HFF-Myc (cell line): ENCODE measurements around the gene BTRC.
"Not testable (repeated sequence)": the region's sequence is repeated elsewhere in the genome, so short reads cannot be mapped to it uniquely, and the experiment has no call there.

Experiments
- DNase-seq: peaks from one replicate; pipeline ENCODE4 v3.0.0-alpha.2; 2011; ENCODE audit warnings: low read depth; ENCODE audit errors: extremely low read depth
- H3K4me3 ChIP-seq: replicated peaks from 2 replicates; pipeline ENCODE4 v1.5.1; 2011; ENCODE audit warnings: low read depth, mild to moderate bottlenecking, control low read depth, low read length
- TF ChIP-seq, protein P1 (sequence below): IDR thresholded peaks from 2 replicates; pipeline ENCODE4 v1.5.1; 2012; ENCODE audit warnings: mild to moderate bottlenecking, low read depth, low read length, control low read depth; ENCODE audit errors: missing control alignments

Gene BTRC

DNA sequence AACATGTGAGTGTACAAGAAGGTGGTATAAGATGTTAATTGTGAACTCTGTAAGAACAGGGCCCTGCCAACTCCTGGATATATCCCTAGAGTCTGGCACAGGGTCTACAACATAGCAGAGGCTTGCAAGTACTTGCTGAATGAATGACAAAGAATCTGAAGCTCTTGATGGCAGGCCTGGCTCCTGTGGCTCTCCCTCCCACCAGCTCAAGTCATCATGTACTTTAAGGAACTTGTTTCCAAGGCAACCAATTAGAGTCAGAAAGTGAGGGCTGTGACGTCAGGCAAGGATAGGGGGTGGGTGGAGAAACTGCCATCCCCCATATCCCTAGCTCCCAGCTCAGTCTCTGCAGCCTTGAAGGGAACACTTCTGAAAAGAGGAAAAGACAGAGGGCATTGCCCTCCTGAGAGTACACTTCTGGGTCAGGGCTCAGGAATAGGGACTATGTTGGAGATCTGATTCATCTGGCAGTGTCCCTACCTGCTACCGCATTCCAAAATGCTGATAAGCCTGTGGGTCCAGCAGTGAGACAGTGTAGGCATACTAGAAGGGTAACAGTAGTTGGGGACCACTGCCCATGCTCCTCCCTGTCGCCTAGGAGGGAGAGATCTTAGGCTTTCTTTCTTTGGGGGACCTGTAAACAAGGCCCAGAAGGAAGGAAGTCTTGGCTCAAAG, 34.6 kb upstream of the BTRC start:
- TF ChIP-seq, protein P1, sequence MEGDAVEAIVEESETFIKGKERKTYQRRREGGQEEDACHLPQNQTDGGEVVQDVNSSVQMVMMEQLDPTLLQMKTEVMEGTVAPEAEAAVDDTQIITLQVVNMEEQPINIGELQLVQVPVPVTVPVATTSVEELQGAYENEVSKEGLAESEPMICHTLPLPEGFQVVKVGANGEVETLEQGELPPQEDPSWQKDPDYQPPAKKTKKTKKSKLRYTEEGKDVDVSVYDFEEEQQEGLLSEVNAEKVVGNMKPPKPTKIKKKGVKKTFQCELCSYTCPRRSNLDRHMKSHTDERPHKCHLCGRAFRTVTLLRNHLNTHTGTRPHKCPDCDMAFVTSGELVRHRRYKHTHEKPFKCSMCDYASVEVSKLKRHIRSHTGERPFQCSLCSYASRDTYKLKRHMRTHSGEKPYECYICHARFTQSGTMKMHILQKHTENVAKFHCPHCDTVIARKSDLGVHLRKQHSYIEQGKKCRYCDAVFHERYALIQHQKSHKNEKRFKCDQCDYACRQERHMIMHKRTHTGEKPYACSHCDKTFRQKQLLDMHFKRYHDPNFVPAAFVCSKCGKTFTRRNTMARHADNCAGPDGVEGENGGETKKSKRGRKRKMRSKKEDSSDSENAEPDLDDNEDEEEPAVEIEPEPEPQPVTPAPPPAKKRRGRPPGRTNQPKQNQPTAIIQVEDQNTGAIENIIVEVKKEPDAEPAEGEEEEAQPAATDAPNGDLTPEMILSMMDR, result no peak
- DNase-seq, result no peak
- H3K4me3 ChIP-seq, result no peak overlapping the region

GRCh38 chr10:101321073-101321472, 32.9 kb upstream of the BTRC start:
- no peak overlapping the region for H3K4me3 ChIP-seq
- TF ChIP-seq, protein P1, result no peak
- no peak for DNase-seq

DNA sequence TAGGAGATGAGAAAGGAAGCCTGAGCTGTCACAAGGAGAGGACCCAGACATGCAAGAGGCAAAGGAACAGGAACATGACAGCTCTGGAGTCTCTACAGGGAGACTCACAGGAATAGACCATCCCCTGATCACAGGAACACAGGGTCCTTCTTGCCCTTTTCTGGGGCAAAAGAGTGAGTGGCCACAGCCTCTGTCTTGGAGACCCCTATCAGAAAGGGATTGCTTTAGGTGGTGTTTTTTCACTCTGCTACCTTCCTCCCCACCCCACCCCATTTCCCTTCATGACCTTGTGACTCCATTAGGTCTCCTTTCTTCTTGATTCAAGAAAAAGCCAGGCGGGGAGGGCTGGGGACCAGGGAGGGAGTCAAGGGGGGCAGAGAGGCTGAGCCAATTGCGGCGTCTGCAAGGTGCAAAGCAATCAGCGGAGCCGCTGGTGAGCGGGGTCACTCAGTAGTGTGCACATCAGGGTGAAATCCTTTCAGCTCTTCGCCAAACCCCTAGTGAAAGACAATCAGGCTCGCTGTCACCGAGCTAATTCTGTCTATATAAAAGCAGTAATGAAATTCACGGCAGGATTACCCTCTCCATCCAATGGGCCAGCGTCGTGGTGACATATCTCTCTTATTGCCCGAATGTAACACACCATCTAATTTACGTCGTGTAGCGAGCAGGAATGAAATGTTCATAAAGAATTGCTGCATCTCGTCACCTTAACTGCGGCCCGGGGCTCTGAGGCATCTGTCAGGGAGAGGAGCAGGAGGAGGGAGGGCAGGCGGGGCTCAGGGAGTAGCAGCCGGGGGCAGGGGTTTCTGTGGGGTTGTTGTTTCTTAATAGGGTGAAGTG, 31.5 kb upstream of the BTRC start:
- no peak for DNase-seq
- TF ChIP-seq, protein P1, result no peak
- no peak overlapping the region for H3K4me3 ChIP-seq

- TF ChIP-seq, protein P1, result no peak
- no peak for DNase-seq
- no peak overlapping the region for H3K4me3 ChIP-seq
These were observed 30.5 kb upstream of the BTRC start for GRCh38 chr10:101323495-101323894.

- not testable (repeated sequence) for DNase-seq, H3K4me3 ChIP-seq
These were observed 26.5 kb upstream of the BTRC start for GRCh38 chr10:101327454-101327853.

DNA sequence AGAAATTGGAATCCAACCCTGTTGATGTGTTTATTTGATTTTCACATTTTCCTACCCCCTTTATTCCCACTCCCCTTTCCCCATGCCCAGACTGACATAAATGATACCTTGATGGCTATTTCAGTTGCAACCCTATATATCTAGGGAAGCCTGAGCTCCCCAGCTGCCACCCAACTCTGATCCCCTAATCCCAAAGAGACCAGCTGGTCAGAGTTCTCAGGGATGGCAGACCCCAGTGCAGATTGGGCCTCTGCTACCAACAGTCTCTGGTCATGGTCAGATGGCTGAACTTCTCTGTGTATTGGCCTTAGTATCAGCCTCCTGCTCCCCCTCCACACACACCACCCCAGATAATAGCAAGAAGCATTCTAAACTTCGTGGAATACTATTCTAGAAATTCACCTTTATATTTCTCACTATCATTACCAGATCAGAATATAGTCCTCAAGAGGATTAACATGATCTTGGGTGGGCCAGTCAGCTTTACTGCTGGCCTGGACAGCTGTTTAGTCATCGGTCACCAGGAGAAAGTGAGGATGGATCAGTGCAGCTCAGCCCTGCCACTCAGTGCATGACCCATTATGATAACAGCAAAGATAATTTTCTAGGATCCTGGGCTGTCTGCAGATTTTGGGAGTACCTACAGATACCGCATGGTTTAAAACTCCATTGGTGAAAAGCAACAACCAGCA, 24.5 kb upstream of the BTRC start:
- TF ChIP-seq, protein P1, result no peak
- no peak for DNase-seq

DNA sequence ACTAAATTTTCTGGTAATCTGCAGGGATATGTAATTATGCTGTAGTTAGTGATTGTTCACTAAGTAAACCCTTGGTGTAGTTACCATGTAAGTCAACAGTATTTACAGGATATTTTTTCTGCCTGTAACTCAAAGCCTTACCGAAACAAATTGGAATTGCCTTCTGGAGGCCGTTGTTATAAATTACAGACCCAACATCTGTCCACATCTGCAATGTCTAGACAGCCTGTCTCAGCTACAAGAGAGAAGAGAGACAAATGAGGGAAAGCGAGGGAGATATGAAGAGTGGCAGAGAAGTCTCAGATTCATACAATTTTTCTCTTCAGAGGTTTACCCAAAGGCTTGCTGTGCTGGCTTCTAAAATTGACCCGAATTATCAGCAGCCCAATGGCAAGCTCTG, 23.7 kb upstream of the BTRC start:
- no peak for DNase-seq
- no peak overlapping the region for H3K4me3 ChIP-seq
- TF ChIP-seq, protein P1, result no peak

More for the DNA sequence above, 24.5 kb upstream of the BTRC start:
- no peak overlapping the region for H3K4me3 ChIP-seq
